GM21717 (cell line): ENCODE results near the gene TSPAN14.
"Not testable (repeated sequence)": the region's sequence is repeated elsewhere in the genome, so short reads cannot be mapped to it uniquely, and the experiment has no call there.

Experiments used
- ATAC-seq: cut with Tn5 transposase; IDR thresholded peaks from one replicate; pipeline ENCODE4 v1.9.1; 2021; ENCODE audit warnings: mild to moderate bottlenecking, moderate library complexity; ENCODE audit not compliant: unreplicated experiment

The TSPAN14 gene

DNA sequence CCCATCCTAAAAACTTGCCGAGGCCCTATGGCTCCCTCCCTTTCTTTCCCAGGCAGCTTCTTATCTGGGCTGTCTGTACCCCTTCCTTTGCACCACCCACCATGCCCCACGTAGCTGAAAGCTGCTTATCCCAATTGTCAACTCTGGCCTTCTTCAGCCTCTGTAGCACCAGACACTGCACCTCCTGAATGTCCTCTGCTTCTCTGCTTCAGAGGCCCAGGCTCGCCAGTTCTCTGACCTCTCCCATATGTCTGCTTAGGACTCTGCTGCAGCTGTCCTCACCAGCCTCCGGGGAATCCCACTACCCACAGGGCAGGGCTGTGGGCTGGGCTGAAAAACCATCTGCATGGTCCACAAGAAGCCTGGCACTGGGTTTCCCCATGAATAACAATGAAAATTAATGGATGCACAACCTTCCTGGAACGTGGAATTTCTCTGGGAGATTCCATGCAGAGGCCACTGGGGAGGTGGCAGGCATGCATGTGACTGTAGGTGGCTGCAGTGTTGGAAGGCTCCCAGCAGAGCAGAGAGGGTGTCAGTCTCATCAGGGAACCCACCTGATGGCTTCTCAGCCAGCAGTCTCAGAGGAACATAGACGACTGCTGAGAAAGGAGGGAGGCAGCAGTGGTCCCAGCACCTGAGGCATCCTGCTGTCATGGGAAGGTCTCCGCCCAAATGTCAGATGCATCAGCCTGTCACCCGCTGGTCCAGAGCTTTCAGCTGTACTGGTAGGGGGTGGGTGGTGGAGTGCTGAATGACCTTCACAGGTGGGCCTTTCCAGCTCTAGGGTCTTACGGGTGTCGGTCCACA is 66.8 kb downstream of the TSPAN14 start:
- ATAC-seq: no peak

- no peak for ATAC-seq
Observed at GRCh38 chr10:80522756-80523363, 68.8 kb downstream of the TSPAN14 start.

DNA sequence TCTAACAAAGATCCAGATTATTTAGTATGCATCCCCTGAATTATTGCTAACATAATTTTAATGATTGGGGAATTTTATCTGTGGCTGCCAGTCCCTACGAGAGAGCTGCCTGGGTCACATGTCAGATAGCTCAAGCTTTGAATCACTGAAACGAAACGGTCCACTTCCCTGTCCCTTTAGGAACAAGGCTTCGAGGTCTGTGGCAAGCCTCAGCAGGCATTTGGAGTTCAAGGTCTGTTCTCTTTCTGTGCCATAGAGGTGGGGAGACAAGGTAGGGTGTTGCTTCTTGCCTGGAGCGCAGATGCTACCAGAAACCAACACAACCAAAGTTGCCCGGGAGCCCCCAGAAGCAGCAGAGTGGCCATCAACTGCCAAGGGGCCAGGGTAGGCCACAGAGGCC is 69.7 kb downstream of the TSPAN14 start:
- no peak for ATAC-seq

GRCh38 chr10:80524190-80524909 is 70.2 kb downstream of the TSPAN14 start:
- ATAC-seq: no peak

GRCh38 chr10:80526218-80526617 is 72.1 kb downstream of the TSPAN14 start:
- no peak for ATAC-seq

DNA sequence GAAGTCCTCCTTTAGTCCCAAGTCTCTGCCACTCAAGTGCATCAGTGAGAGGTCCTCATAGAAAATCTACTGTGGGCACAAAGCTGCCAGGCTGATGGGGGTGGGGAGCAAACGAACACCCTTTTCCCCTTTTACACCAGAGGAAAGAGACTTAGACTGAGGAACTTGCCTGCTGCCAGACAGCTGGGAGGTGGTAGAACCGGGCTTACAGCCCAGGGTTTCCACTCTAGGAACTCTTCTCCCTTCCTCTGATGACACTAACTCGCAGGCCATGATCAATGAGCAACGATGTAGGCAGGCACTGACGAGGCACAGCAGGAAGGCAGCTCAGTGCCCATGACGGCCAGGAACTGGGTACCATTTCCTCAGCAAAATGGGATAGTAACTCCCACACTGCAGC is 72.6 kb downstream of the TSPAN14 start:
- no peak for ATAC-seq

DNA sequence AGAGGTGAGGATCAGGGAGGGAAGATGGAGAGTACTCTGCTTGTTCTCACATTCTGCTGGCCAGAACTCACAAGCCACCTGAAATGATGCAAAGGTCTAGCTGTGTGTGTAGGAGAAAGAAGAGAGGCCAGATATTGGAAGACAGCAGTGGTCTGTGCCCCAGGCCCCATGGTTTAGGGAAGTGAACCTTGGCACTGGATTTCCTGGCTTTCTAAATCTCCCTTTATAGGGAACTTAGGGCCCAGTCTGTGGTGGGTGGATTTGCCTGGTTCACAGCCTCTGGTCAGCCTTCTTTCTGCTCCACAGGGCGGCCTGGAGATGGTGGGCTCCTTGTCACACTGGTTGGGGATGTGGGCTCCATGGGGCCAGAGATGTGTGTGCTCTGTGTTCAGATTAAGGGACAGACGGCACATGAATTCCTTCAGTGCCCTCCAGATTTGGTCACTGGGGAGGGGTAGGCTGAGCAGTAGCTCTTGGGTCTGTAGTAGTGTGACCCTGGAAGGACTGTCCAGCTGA is 74.1 kb downstream of the TSPAN14 start:
- no peak for ATAC-seq

- ATAC-seq: no peak
Observed at GRCh38 chr10:80528901-80529300, 74.8 kb downstream of the TSPAN14 start.

- ATAC-seq: no peak
Observed at GRCh38 chr10:80529604-80530003, 75.5 kb downstream of the TSPAN14 start.

GRCh38 chr10:80530251-80530650 is 76.1 kb downstream of the TSPAN14 start:
- peak; percentile 69 for ATAC-seq

- ATAC-seq: no peak
Observed at GRCh38 chr10:80530816-80531215, 76.7 kb downstream of the TSPAN14 start.

DNA sequence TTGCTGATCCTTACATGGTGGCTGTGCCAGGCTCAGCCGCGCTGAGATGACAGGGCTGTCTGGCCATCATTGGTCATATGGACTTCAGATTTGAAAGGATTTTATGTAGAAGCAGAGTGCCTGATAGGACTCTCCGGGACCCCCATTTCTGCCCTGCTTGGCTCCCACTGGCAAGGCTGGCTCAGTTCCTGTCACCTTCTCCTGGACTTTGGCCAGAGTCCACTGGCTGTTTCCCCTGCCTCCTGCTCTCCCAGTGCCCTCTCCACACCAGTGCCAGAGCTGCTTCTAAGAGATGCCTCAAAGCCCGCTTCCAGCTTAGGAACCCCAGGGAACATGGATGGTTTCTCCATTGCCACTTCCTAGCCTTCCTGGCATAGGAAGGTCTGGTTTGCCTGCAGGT is 78.5 kb downstream of the TSPAN14 start:
- ATAC-seq: no peak

GRCh38 chr10:80534059-80534458 is 79.9 kb downstream of the TSPAN14 start:
- not testable (repeated sequence) for ATAC-seq

DNA sequence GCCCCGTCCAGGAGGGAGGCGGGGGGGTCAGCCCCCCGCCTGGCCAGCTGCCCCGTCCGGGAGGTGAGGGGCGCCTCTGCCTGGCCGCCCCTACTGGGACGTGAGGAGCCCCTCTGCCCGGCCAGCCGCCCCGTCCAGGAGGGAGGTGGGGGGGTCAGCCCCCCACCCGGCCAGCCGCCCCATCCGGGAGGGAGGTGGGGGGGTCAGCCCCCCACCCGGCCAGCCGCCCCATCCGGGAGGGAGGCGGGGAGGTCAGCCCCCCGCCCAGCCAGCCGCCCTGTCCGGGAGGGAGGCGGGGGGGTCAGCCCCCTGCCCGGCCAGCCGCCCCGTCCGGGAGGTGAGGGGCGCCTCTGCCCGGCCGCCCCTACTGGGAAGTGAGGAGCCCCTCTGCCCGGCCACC is 80.5 kb downstream of the TSPAN14 start:
- not testable (repeated sequence) for ATAC-seq

GRCh38 chr10:80535671-80536360 is 81.7 kb downstream of the TSPAN14 start:
- peak; percentile 88 for ATAC-seq

GRCh38 chr10:80536361-80536835 is 82.3 kb downstream of the TSPAN14 start:
- no peak for ATAC-seq

GRCh38 chr10:80537086-80537735 is 83.1 kb downstream of the TSPAN14 start:
- no peak for ATAC-seq

- no peak for ATAC-seq
Observed at GRCh38 chr10:80537736-80538480, 83.8 kb downstream of the TSPAN14 start, which contains the start of gene SH2D4B. Gene SH2D4B (plus strand): TSS chr10:80537902. CDS start chr10:80538332, 430 bp downstream.

- no peak for ATAC-seq
Observed at GRCh38 chr10:80538481-80539185, 84.5 kb downstream of the TSPAN14 start.
